Neural progenitor cell (in vitro differentiated cells): Measurements from ENCODE around the gene CDC42SE1. TPM values are rescaled to one million over a fixed set of nuclear protein-coding genes. Genes with fewer than 3 reads are reported as not detected.
A peak's percentile ranks its signal among the peaks of the same experiment; 100 is the strongest.

ENCODE experiments used
- DNase-seq: peaks from one replicate; pipeline ENCODE4 v3.0.0-alpha.2; 2016; ENCODE audit warnings: low spot score
- H2AFZ ChIP-seq: fragments of 200-600 bp; sonication (generic); replicated peaks from 2 replicates; pipeline ENCODE4 v1.6.1; 2016; ENCODE audit warnings: antibody characterized with exemption
- H3F3A ChIP-seq: fragments of 200-600 bp; sonication (generic); 2 replicates; pipeline ENCODE4 v1.6.1; 2016; ENCODE audit warnings: antibody characterized with exemption, low read depth
- H3K27ac ChIP-seq: fragments of 200-600 bp; sonication (generic); 2 replicates; pipeline ENCODE4 v1.5.1; 2016; ENCODE audit warnings: mild to moderate bottlenecking
- H3K27me3 ChIP-seq: fragments of 200-600 bp; sonication (generic); 2 replicates; pipeline ENCODE4 v1.6.1; 2016; ENCODE audit warnings: mild to moderate bottlenecking, moderate library complexity
- H3K36me3 ChIP-seq: fragments of 200-600 bp; sonication (generic); 2 replicates; pipeline ENCODE4 v1.5.1; 2016
- H3K4me1 ChIP-seq: fragments of 200-600 bp; sonication (generic); 2 replicates; pipeline ENCODE4 v1.6.1; 2016; ENCODE audit warnings: mixed run types
- H3K4me2 ChIP-seq: fragments of 200-600 bp; sonication (generic); 2 replicates; pipeline ENCODE4 v1.6.1; 2016
- H3K4me3 ChIP-seq: fragments of 200-600 bp; sonication (generic); 2 replicates; pipeline ENCODE4 v1.5.1; 2016
- H3K79me2 ChIP-seq: fragments of 200-600 bp; sonication (generic); 2 replicates; pipeline ENCODE4 v1.6.1; 2016; ENCODE audit warnings: low read depth
- H3K9ac ChIP-seq: fragments of 200-600 bp; sonication (generic); 2 replicates; pipeline ENCODE4 v1.6.1; 2016
- H3K9me3 ChIP-seq: fragments of 200-600 bp; sonication (generic); 2 replicates; pipeline ENCODE4 v1.5.1; 2016; ENCODE audit warnings: low read depth
- H4K20me1 ChIP-seq: fragments of 200-600 bp; sonication (generic); 2 replicates; pipeline ENCODE4 v1.6.1; 2016; ENCODE audit warnings: low read depth
- H3K27ac Mint-ChIP-seq: 3 replicates; pipeline ENCODE4 v1.8.0; 2021; ENCODE audit warnings: mixed read lengths
- H3K27me3 Mint-ChIP-seq: 2 replicates; pipeline ENCODE4 v1.8.0; 2022; ENCODE audit warnings: low read depth, mild to moderate bottlenecking, inconsistent platforms, moderate library complexity, mixed read lengths; ENCODE audit not compliant: insufficient read depth
- H3K36me3 Mint-ChIP-seq: 3 replicates; pipeline ENCODE4 v1.8.0; 2021; ENCODE audit warnings: mixed read lengths
- H3K4me1 Mint-ChIP-seq: 3 replicates; pipeline ENCODE4 v1.8.0; 2021; ENCODE audit warnings: mixed read lengths
- H3K4me3 Mint-ChIP-seq: 3 replicates; pipeline ENCODE4 v1.8.0; 2021; ENCODE audit warnings: mild to moderate bottlenecking, moderate library complexity, mixed read lengths
- H3K9me3 Mint-ChIP-seq: 3 replicates; pipeline ENCODE4 v1.8.0; 2020; ENCODE audit warnings: mixed read lengths
- CTCF ChIP-seq: fragments of 200-600 bp; sonication (generic); IDR thresholded peaks from 2 replicates; pipeline ENCODE4 v1.5.1; 2017; ENCODE audit warnings: antibody characterized with exemption, mild to moderate bottlenecking
- EZH2 ChIP-seq: fragments of 200-600 bp; sonication (generic); IDR thresholded peaks from 2 replicates; pipeline ENCODE4 v1.6.1; 2017; ENCODE audit warnings: antibody characterized with exemption, mild to moderate bottlenecking, moderate library complexity
- EZH2phosphoT487 ChIP-seq: fragments of 200-600 bp; sonication (generic); IDR thresholded peaks from 2 replicates; pipeline ENCODE4 v1.6.1; 2017; ENCODE audit warnings: antibody characterized with exemption
- total RNA-seq: library from RNA; depleted of rRNA; stranded (reverse); fragments of >200 nt; gene quantifications from 2 replicates; pipeline ENCODE4 v1.2.3, GENCODE V29; 2015; ENCODE audit warnings: low replicate concordance

Gene CDC42SE1
- total RNA-seq, 1 donor from 2014 or later = 50.7 TPM

- no peak overlapping the region for H2AFZ ChIP-seq
- peaks cover 45% of the 10 kb centered on the region for H3F3A ChIP-seq
- H3K27ac Mint-ChIP-seq = no peak overlapping the region
- no peaks in the 10 kb centered on the region for H3K4me1 ChIP-seq
- no peak for DNase-seq
- TF ChIP-seq CTCF (no peak), EZH2phosphoT487 (no peak), EZH2 (no peak)
- no peak overlapping the region for H3K4me3 ChIP-seq
- peaks cover 17% of the 10 kb centered on the region for H3K4me1 Mint-ChIP-seq
- H3K9me3 ChIP-seq = no peaks in the 10 kb centered on the region
- H3K36me3 ChIP-seq = no peaks in the 10 kb centered on the region
- H3K27ac ChIP-seq = no peak overlapping the region
- peak overlapping the region; percentile 92 for H3K4me3 Mint-ChIP-seq
- H4K20me1 ChIP-seq = no peaks in the 10 kb centered on the region
- no peak overlapping the region for H3K9ac ChIP-seq
- H3K27me3 Mint-ChIP-seq = peaks cover 10% of the 10 kb centered on the region
- no peaks in the 10 kb centered on the region for H3K27me3 ChIP-seq
- peaks cover 27% of the 10 kb centered on the region for H3K79me2 ChIP-seq
- H3K4me2 ChIP-seq = no peak overlapping the region
- H3K9me3 Mint-ChIP-seq = no peaks in the 10 kb centered on the region
- H3K36me3 Mint-ChIP-seq = peaks cover 21% of the 10 kb centered on the region
Measured at GRCh38 chr1:151072224-151072623, 12.8 kb upstream of the CDC42SE1 start.

- Mint-ChIP-seq H3K9me3 (no peaks in the 10 kb centered on the region), H3K27ac (peak within 1 kb of the TSS; percentile 99), H3K27me3 (peaks cover 10% of the 10 kb centered on the region), H3K4me1 (peaks cover 17% of the 10 kb centered on the region), H3K4me3 (peak within 1 kb of the TSS; percentile 92), H3K36me3 (peaks cover 23% of the 10 kb centered on the region)
- peak; percentile 93 for DNase-seq
- H2AFZ ChIP-seq = peak within 1 kb of the TSS; percentile 90
- H4K20me1 ChIP-seq = no peaks in the 10 kb centered on the region
- H3K79me2 ChIP-seq = peaks cover 42% of the 10 kb centered on the region
- no peaks in the 10 kb centered on the region for H3K27me3 ChIP-seq
- H3K27ac ChIP-seq = peak within 1 kb of the TSS; percentile 98
- TF ChIP-seq EZH2 = peak; percentile 21
- no peak for TF ChIP-seq EZH2phosphoT487
- TF ChIP-seq CTCF = peak; percentile 81
- peak within 1 kb of the TSS; percentile 87 for H3K4me2 ChIP-seq
- peak within 1 kb of the TSS; percentile 66 for H3K9ac ChIP-seq
- no peaks in the 10 kb centered on the region for H3K9me3 ChIP-seq
- H3K36me3 ChIP-seq = no peaks in the 10 kb centered on the region
- H3K4me1 ChIP-seq = no peaks in the 10 kb centered on the region
- H3K4me3 ChIP-seq = peak within 1 kb of the TSS; percentile 82
- peaks cover 49% of the 10 kb centered on the region for H3F3A ChIP-seq
Measured at GRCh38 chr1:151070474-151071276, 11.3 kb upstream of the CDC42SE1 start, which contains the start of gene GABPB2. TSS of gene GABPB2 (plus strand) at chr1:151070761. CDS start at chr1:151088190, 17,429 bp downstream.

- no peak for DNase-seq
- Histone ChIP-seq H3K4me3 (no peak overlapping the region), H3K9me3 (no peaks in the 10 kb centered on the region), H3K4me2 (no peak overlapping the region), H4K20me1 (peaks cover 10% of the 10 kb centered on the region), H3K27ac (no peak overlapping the region), H3K79me2 (peaks cover 58% of the 10 kb centered on the region), H3K27me3 (no peaks in the 10 kb centered on the region), H3K36me3 (no peaks in the 10 kb centered on the region), H2AFZ (no peak overlapping the region), H3F3A (peaks cover 53% of the 10 kb centered on the region), H3K9ac (no peak overlapping the region), H3K4me1 (no peaks in the 10 kb centered on the region)
- TF ChIP-seq EZH2phosphoT487 (no peak), EZH2 (no peak), CTCF (no peak)
- no peaks in the 10 kb centered on the region for H3K9me3 Mint-ChIP-seq
- H3K4me3 Mint-ChIP-seq = peak overlapping the region; percentile 92
- peaks cover 7% of the 10 kb centered on the region for H3K27me3 Mint-ChIP-seq
- H3K4me1 Mint-ChIP-seq = peaks cover 23% of the 10 kb centered on the region
- peak overlapping the region; percentile 35 for H3K27ac Mint-ChIP-seq
- H3K36me3 Mint-ChIP-seq = peaks cover 30% of the 10 kb centered on the region
Measured at GRCh38 chr1:151069103-151069486, 9.7 kb upstream of the CDC42SE1 start.
